AG08395 (cell line): ENCODE data around the gene SCYL1.

ENCODE experiments used
- DNase-seq: peaks from one replicate; pipeline ENCODE4 v3.0.0; 2012; ENCODE audit warnings: mixed read lengths, low spot score

The SCYL1 gene

DNA sequence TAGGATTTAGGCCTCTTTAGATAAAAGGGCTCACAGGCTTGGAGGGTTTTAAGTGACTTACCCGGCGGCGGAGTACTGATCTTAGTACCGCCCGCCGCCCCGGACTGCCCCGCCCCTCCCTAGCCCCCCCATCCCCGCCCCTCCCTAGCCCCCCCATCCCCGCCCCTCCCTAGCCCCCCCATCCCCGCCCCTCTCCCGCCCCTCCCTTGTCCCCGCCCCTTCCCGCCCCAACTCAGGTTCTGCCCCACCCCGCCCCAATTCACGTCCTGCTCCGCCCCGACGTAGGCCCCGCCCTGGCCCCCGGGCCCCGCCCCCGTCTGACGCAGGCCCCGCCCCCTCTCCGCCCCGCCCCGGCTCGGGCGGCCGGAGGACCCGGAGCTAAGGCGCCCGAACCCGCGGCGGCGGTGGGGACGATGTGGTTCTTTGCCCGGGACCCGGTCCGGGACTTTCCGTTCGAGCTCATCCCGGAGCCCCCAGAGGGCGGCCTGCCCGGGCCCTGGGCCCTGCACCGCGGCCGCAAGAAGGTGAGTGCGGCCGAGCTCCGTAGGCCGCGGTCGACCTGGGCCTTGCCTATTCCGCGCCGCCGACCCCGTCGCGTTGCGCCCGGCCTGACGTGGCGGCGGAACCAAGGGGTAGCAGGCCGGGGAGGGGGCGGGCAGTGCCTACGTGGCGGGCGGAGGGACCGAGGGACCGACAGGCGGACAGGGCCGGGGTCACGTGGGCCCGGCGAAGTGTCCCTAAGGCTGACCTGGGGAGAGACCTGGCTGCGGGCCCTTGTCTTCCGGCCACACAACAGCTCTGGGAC lies at the start of gene SCYL1:
TSS of gene SCYL1 (plus strand) at position 343 of the 805 bp plus-strand sequence. CDS start at position 414, 71 bp downstream.
- peak; percentile 96 for DNase-seq

DNA sequence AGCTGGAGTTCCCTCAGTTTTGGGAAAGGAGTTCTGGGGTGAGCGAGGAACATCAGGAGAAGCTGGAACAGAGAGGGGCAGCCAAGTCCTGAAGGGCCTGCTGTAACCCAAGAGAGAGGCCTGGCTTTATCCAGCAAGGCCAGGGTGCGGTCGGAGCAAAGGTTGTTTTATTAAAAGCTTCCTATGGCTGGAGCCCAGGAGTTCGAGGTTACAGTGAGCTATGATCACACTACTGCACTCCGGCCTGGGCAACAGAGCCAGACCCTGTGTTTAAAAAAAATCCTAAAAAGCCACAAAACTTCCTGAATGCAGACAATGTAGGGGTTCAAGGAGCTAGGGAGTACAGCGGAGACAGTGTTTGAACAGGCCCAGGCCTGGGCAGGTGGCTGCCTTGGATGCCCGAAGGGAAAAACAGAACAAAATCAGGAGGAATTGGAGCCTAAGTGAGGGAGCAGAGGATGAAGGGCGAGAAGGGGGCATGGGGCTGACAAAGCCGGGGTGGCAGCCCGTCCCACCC lies 48.2 kb upstream of the SCYL1 start:
- DNase-seq: no peak

DNA sequence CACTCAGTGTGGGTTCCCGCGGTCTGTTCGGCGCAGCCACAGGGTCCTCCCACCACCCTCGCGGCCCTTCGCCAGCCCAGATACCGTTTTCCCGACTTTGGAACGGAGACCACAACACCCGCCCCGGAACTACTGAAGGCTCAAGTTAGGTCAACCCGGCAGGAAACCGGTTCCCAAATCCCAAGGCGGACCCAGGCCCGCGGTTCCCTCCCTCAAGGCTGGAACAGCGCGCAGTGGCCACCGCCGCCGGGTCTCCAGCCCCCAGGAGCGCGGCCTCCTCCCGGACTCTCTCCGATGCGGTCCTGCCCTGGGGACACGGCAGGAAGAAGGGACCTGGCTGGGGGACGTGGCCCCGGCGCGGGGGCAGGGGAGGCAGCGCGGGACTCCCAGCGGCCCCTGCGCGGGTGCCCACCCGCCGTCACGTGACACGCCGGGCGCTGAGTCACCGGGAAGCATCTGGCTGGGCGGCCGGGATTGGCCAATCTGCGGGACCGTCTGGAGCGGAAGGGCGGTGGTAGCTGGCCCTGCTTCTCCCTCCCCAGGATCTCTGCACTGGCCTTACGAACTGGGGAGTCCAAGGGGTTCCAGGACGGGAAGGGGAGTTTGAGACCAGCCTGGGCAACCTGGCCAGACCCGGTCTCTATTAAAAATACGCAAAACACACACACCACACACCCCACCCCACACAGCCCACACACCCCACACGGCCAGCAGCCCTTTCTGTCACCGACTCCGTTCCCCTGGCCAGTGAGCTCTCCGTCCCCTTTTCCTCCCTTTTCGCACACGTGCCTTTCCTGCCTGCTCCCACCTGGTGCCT lies 47.5 kb upstream of the SCYL1 start:
- DNase-seq: peak; percentile 90

DNA sequence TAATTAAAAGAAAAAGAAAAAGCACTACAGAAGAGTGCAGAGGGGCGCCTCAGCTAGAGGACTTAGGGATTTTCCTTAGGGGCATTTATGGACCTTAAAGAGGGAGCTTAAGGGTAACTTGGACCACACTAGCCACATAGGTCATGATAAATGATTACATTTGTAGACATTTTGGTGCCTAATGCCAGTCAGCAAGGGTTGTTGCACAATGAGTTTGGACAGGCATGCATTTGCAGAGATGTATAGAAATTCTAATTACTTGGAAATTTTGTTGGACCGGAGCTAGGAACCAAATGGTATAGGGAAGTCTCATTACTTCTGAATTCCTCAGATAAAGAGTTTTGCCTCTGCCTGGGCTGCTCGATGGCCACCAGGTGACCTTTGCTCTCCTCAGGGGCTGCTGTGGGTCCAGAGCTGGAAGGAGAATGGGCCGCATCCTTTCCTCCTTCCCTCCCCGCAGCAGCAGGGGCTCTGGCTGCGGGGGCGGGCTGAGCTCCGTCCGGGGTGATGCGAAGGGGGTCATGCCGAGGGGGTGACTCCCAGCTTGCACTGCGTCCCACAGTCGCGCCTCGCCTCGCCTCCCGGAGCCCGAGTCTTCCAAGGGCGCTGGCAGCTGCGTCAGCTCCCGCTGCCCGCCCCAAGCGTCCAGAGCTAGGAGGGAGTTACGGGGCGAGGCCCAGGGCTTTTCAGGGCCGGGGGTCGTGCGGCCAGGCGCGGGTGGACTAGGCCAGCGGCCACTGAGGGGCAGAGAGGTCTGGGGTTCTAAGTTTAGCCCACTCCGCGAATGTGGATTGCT lies 46.3 kb upstream of the SCYL1 start:
- no peak for DNase-seq

DNA sequence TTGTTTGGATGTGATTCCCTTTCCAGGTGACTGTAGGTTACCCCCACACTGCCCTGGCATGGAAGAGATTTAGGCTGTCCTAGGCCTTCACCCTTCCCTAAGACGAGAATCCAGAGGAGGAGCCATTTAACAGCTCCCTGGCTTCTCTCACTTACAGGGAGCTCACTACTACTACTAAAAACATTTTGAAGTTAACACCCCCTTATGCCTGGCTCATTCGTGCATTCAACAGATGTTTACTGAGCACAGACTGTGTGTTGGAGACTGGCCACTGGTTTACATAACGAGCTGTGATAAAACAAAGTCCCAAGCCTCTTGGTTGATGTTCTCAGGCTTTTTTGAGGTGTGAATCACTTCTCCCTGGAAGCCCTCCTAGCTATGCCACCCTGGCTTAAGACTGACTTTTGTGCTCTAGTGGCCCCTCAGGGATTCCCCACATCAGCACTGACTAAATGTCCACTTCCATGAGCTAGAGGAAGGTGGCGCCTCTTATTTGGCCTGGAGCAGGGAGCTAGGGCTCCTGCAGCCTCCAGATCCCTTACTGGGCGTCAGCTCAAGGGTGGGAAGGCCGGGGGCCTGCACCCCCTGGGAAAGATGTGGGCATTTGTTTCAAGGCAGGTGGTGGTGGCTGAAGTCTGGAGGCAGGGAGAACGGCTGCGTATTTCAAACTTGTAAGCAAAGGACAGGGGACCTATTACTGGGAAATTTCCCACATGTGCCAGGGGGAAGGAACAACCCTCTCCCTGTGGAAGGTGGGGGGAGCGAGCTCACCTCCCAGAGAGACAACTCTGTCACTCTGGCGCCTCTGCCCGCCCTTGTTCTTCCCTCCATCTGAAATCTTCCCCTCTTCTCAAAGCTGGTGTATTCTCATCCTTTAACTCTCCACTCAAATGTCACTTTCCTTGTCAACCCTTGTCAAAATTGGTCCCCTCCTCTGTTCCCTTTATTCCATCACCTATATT lies 45.4 kb upstream of the SCYL1 start:
- DNase-seq: peak; percentile 69

DNA sequence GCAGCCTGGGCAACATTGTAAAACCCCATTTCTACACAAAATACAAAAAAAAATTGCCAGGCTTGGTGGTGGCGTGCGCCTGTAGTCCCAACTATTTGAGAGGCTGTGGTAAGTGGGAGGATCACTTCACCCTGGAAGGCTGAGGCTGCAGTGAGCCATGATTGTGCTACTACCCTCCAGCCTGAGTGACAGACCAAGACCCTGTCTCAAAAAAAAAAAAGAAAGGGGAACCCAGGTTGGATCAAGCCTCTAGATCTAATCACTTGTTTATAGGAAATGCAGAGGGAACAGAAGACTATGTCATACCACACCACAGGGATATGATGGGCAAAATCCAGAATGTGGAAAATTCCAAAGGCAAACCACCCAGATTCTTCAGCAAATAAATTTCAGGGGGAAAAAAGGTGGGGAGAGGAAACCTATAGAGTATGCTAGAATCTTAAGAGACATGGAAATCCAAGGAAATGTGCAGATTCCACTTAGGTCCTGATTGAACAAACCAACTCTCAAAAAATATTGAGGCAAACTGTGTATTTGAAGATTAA lies 42.5 kb upstream of the SCYL1 start:
- DNase-seq: no peak

DNA sequence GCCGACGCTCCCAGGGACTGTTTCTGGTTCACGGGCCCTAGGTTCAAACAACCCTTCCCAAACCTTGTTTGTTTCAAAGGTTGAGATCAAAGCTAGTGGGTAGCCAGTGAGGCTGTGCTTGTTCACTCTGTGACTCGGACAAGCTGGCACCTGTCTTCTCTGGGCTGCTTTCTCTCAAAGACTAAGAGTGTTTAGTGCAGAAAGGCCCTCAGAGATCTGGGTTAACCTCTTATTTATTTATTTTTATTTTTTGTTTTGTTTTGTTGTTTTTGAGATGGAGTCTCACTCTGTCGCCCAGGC lies 39.0 kb upstream of the SCYL1 start:
- DNase-seq: no peak

DNA sequence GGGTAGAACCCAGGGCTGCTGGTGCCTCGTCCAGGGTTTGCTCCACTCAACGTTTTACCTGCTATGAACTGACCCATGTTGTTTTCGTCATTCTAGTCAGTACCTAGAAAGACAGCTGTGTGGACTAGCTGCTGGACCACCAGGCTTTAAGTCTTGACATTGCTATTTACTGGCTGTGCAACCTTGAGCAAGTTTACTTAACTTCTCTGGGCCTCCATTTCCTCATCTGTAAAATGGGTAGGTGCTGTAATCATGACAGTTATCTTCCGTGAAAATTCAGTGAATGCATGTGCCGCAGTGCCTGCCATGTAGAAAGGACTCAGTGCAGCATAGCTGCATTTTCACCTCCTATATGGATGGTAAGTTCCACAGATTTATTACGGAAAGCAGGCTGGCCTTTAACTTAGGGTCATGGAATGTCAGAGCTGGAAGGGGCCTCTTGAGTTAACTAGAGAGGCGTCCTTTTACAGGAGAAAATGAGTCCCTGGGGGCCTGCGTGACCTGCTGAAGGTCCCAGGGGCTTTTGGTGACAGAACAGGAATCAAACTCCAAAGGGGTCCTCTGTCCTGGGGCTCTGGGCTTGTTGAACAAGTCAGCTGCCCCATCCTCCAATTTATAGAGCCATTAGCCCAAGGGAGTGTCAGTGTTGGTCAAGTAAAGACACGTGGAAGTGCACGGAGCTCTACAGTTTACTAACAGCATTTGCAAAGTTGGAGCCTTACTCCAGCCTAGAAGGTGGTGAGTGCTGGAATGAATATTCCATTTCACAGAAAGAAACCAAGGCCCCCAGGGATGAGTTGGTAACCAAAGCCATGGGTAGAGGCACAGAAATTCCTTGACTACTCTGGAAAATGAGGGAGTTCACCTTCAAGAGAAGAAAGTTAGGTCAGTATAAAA lies 38.1 kb upstream of the SCYL1 start:
- no peak for DNase-seq

DNA sequence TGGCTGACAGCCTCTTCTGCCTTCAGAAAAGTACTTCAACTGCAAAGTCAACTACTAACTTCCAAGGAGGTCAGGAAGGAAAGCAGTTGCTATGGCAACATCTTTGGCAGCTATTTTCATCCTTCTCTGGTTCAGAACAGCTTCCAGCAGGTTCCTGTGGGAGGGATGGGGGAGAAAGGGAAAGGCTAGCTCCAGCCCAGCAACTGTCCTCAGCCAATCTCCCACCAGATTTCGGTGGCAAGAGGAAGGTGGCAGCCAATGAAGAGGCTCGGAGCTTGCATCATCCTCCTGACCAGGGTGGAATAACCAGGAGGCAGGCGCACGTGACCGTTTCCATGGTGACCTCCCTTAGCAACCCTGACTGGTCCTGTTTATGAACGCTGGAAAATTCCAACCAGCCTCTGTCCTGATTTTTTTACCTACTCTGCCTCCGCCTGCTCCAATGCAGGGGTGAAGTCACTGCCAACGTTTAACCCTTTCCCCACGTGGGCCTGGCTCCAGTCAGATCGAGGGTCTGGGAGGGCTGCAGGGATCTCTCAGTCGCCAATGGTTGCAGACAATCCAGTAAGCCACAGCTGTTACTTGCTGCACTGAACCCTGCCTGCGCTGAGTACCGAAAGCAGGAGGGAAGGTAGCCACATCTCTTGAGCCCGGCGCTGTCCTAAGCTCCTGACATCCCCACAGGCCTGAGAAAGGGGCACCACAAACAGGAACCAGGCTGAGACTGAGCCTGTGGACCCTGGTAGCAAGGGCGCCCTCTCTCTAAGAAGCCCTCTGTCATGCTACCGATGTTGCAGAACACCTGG lies 37.2 kb upstream of the SCYL1 start:
- DNase-seq: peak; percentile 97

DNA sequence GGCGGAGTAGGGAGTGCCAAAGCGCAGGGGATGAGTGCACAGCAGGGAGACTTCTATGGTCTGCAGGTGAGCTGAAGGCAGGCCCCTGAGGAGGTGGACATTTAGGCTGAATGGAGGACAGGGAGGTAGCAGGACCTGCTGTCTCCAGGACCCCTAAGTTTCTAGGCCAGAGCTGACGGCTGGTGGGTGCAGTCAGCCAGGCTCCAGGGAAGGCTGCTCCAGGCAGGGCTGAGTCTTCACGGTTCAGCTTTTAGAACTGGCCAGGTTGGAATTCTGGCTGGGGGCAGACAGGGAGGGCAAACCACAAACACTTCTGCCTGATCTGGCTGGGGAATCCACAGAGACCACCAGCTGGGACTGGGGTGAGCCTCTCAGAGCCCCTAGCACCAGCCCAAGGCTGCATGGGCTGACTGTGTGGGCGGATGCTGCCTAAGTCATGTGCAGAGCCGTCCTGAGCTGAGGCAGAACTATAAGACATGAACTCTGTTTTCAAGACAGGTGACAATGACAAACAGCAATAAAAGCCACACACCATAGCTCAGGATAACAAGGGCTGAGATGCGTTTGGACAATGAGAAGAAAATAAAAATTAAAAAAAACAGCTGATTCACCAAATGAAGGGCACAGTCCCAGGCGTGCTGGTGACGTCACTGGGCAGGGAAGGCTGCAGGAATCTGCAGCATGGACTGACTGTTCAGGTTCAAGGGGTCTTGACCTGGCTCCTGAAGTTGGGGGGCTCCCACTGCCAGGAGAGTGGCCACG lies 36.4 kb upstream of the SCYL1 start:
- DNase-seq: no peak

DNA sequence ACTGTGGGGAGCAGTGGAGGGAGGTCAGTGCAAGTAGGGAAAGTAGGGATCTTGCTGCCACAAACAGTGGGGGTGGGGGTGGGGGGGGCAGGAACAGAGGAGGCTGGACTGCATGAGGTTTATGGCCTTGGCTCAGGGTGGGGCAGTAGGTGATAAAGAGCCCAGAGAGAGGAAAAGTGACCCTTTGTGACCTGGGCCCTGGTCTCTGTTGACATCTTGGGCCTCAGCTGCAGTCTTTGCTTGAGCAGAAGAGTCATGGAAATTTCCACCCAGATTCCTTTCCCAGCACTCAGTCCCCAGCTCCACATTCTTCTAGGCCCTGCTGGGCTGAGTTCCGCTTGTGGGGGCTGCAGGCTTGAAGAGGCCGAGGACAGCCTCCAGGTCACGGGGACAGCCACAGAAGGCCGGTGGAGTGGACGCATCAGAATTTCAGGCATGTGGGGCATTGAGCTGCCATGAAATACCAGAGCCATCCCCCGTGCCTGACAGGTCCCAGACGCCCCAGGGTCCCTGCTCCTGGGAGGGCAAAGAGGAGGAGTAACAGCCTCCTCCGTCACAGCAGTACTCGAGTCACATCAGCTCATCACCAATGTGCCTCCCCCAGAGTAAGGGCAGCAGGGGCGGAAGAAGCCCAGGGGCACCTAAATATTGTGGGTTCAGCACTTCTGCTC lies 35.7 kb upstream of the SCYL1 start:
- DNase-seq: peak; percentile 61

DNA sequence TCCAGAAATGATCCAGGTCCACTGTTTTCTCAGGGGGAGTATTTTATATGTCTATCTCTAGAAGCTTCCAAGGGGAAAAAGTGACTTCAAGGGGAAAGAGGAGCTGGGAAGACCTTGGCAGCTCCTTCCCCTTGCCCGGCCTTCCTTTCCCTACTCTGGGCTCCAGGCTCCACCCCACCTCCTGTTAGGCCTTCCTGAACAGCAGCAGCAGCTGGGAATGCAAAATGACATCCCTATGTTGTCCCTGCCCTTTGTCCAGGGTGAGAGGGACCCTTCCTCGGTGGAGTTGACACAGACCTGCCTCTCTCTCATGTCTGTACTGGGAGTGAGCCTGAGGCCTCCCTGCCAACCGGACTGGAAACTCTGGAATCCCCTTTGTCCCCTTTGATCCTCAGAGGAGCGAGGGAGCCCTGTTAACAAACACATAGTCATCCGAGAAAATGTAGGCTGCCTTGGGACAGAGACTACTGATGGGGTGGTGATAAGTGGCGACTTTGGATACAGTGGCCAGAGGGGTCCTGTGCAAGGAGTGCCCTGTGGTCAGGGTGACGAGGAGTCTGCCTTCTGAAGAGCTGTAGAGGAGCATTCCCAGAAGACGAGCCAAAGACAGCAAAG lies 35.1 kb upstream of the SCYL1 start:
- DNase-seq: no peak

DNA sequence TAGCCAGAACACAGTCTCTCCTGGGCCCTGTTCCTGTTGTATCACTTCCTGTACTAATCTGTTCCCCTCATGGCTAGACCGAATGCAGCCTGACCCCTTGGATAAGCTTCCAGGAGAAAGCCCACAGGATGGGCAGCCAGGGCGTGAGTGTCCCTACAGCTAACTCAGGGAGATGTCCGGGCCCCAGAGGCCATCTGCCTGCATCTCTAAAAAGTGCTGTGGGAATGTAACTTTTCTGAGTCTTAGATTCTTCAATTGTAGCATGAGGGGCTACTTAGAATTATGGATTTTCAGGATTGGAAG lies 33.8 kb upstream of the SCYL1 start:
- DNase-seq: no peak

DNA sequence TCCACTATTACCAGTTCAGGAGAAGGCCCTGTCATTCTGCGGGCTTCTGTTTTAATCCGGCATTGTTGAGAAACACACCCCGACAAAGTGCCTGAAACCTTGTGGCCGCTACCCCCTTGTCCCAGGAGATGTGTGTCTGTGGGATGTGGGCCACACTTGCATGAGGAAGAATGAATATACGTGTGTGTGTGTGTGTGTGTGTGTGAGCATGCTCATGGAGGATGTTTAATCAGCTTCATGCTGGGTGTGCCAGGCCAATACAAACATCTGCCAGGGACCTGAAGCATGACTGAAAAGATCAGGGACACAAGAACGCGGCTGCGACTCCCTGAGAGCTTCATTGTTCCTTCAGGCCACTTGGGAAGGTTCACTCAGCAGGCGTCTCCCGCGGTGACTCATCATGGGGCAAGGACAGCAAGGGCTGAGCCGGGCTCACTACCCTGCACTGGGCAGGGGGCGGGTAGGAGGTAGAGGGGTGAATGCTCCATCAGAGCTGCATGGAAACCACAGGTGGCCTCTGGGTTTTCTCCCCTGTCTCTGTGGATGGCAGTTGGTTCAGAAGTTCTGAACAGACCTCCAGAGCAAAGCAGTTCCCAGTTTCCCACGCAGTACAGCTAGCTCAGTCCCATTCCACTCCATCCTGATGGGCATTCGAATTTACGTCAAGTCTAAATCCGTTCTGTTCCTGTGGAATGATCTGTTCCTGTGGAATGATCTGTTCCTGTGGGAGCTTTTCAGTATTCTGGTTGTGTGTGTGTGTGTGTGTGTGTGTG lies 33.1 kb upstream of the SCYL1 start:
- DNase-seq: no peak

DNA sequence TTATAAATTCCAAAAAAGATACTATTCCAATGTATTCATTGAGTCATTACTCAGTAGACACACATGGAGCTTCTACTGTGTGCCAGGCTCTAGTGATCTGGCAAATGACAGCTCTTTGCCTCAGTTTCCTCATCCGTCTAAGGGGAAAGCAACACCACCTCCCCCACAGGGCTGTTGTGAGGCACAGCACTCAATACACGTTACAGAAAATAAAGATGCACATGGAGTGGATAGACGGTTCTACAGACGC lies 32.6 kb upstream of the SCYL1 start:
- DNase-seq: no peak

DNA sequence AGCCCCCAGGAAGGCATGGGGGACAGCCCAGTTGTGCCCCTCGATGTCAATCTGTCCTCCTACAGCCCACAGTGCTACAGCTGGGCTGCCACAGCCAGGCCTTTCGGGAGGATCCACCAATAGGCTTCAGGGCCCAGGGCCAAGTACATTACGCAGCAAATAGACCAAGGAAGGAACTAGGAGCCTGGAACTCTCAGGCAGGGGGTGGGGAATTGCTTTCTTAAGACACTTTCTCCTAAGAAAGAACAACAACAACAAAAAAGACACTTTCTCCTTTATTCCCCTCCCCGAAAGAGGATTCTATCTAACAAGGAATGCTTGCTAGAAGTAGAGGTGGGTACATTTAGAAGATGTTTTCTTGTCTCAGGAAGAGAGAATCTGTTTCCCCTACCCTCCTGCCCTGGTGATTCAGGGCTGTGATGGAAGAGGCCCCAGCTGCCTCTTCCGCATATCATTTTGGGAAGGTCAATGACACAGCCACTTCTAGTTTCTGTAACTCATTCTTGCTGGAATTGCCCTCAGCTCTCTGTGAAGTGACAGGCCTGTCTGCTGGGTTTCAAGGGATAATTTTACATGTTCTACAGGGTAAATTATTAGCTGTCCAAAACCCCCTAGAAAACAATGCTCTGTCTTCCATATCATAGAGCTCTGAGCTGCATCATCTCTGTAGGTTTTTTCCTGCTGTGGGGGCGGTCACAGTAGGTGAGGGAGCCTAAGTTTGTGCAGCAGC lies 32.1 kb upstream of the SCYL1 start:
- DNase-seq: no peak
